ENCODE data around the gene AGAP2. TPM values are rescaled to one million over a fixed set of nuclear protein-coding genes. Genes with fewer than 3 reads are reported as not detected.

AGAP2 gene
- total and polyA plus RNA-seq, 9 of the 15 experiments (the other 6 are each of a cell fraction or from before 2014, with no cell fraction given): 0.04 to 0.77 (median 0.28) TPM; not detected in 1

- peak; percentile 94 for TF ChIP-seq MYC (IDR thresholded peaks at IDR 0.05; ENCODE audit: low read depth, low read length)
- TF ChIP-seq MYC (CRISPR knock-in tag; IDR thresholded peaks at IDR 0.05; ENCODE audit: borderline replicate concordance, low read depth): peak; percentile 79; the same call in 1 of the 2 replicates
- peak; percentile 89 for TF ChIP-seq CXXC5 (CRISPR knock-in tag; IDR thresholded peaks at IDR 0.05)
- no peak for TF ChIP-seq ZSCAN29 (IDR thresholded peaks at IDR 0.05)
- TF ChIP-seq FIP1L1 (IDR thresholded peaks at IDR 0.05; ENCODE audit: low read depth, low read length, poor library complexity, severe bottlenecking): peak; percentile 59
- no peak for TF ChIP-seq JUNB (CRISPR knock-in tag; conservative IDR thresholded peaks at IDR 0.05)
- TF ChIP-seq KLF6 (CRISPR knock-in tag; IDR thresholded peaks at IDR 0.05; ENCODE audit: borderline replicate concordance): no peak
- TF ChIP-seq PHB (CRISPR knock-in tag; IDR thresholded peaks at IDR 0.05): no peak
- TF ChIP-seq SIN3B (IDR thresholded peaks at IDR 0.05; ENCODE audit: low read depth): peak; percentile 96
- no peak for TF ChIP-seq HDGF (IDR thresholded peaks at IDR 0.05)
- TF ChIP-seq NRF1 (conservative IDR thresholded peaks at IDR 0.05 in 1 of 2, IDR thresholded peaks at IDR 0.05 in 1 of 2): peak; percentile 55 to 71; a peak in 3 of 4 replicates
- TF ChIP-seq CTCF (IDR thresholded peaks at IDR 0.05 in 2 of 3, conservative IDR thresholded peaks at IDR 0.05 in 1 of 3; ENCODE audit: insufficient read depth in 2 of 3, low read depth in 1 of 3, low read length in 3 of 3): peak; percentile 91 to 97 (median 96)
- TF ChIP-seq SREBF1 (IDR thresholded peaks at IDR 0.05; ENCODE audit: borderline replicate concordance, low read depth, low read length): no peak
- no peak for TF ChIP-seq POLR3A (IDR thresholded peaks at IDR 0.05; ENCODE audit: borderline replicate concordance, extremely low read depth, insufficient read depth, insufficient read length)
- no peak for TF ChIP-seq ZNF395 (CRISPR knock-in tag; IDR thresholded peaks at IDR 0.05)
- TF ChIP-seq RFX5 (IDR thresholded peaks at IDR 0.05; ENCODE audit: low read depth, low read length): no peak
- peak; percentile 89; the same call in 1 of the 2 replicates for TF ChIP-seq CBFB (CRISPR knock-in tag; IDR thresholded peaks at IDR 0.05)
- 0 out of 2 replicates have a peak, but pooled peaks have one; percentile 8 for TF ChIP-seq STAG1 (CRISPR knock-in tag; IDR thresholded peaks at IDR 0.05; ENCODE audit: borderline replicate concordance)
- TF ChIP-seq HES1 (IDR thresholded peaks at IDR 0.05; ENCODE audit: low read depth): 0 out of 2 replicates have a peak, but pooled peaks have one; percentile 38
- TF ChIP-seq POLR2AphosphoS5 (IDR thresholded peaks at IDR 0.05; ENCODE audit: control insufficient read depth, insufficient read depth, low read depth, low read length): peak; percentile 89
- TF ChIP-seq HMG20A (CRISPR knock-in tag; conservative IDR thresholded peaks at IDR 0.05): no peak
- no peak for TF ChIP-seq ZNF778 (CRISPR knock-in tag; IDR thresholded peaks at IDR 0.05)
Measured at GRCh38 chr12:57782608-57783465, 44.3 kb upstream of the AGAP2 start, which contains the start of gene TSFM (continued).
